Measurements from ENCODE around the gene NR6A1. TPM values are rescaled to one million over a fixed set of nuclear protein-coding genes. Genes with fewer than 3 reads are reported as not detected.

NR6A1 gene
- total RNA-seq, 1 experiment from 2014 or later = 99.3 TPM

- H3K79me1 ChIP-seq (ENCODE audit: insufficient read depth, low read depth, low read length, poor library complexity, severe bottlenecking) = no peaks in the 10 kb centered on the region
- no peak overlapping the region for H2AK5ac ChIP-seq (ENCODE audit: insufficient read length, low read length)
- H2BK5ac ChIP-seq (ENCODE audit: insufficient read length, low read length) = no peak overlapping the region
- Mint-ChIP-seq H3K27me3 (ENCODE audit: low read depth) (no peaks in the 10 kb centered on the region), H3K27ac (peak overlapping the region; percentile 1 to 98 (median 85); a peak in 5 of 7 replicates), H3K4me3 (peak overlapping the region; percentile 45 to 68), H3K36me3 (ENCODE audit: insufficient read depth in 1 of 3, low read depth in 3 of 3) (no peaks in the 10 kb centered on the region), H3K4me1 (peaks cover 91 to 96% of the 10 kb centered on the region in 2 experiments), H3K9me3 (no peaks in the 10 kb centered on the region)
- H3K23me2 ChIP-seq (ENCODE audit: insufficient read length, low read depth, low read length, poor library complexity, severe bottlenecking) = peaks cover 3% of the 10 kb centered on the region
- H2BK120ac ChIP-seq (ENCODE audit: low read depth, low read length, poor library complexity, severe bottlenecking) = no peak overlapping the region
- no peak overlapping the region for H3K14ac ChIP-seq (ENCODE audit: insufficient read depth, low read length)
- TF ChIP-seq CTCF (conservative IDR thresholded peaks at IDR 0.05) = no peak
- no peak overlapping the region for H2BK12ac ChIP-seq (ENCODE audit: insufficient read length, low read depth, low read length)
- no peak overlapping the region for H2BK15ac ChIP-seq (ENCODE audit: low read depth, low read length)
- H3K4me1 ChIP-seq (ENCODE audit: insufficient read depth, low read length) = peaks cover 9% of the 10 kb centered on the region
- no peaks in the 10 kb centered on the region for H3K9me3 ChIP-seq (ENCODE audit: control insufficient read depth, low read depth, low read length)
- no peaks in the 10 kb centered on the region for H4K20me1 ChIP-seq (ENCODE audit: control insufficient read depth, insufficient read depth, insufficient read length)
- H3K56ac ChIP-seq (ENCODE audit: insufficient read length, low read depth, low read length) = no peak overlapping the region
- no peak overlapping the region for H2BK20ac ChIP-seq (ENCODE audit: low read depth, low read length, poor library complexity, severe bottlenecking)
- no peak overlapping the region for H3K18ac ChIP-seq (ENCODE audit: insufficient read length, low read depth, low read length)
- H3K9ac ChIP-seq (ENCODE audit: extremely low read depth, insufficient read length, low read length) = no peak overlapping the region
- no peak for DNase-seq
- H3T11ph ChIP-seq (ENCODE audit: low read length) = no peak overlapping the region
- H4K91ac ChIP-seq (ENCODE audit: insufficient read length, low read depth, low read length) = no peak overlapping the region
- H3K27ac ChIP-seq (ENCODE audit: insufficient read length, low read depth, low read length) = peak overlapping the region; percentile 56
- no peak overlapping the region for H4K8ac ChIP-seq (replicated peaks; ENCODE audit: insufficient read length, low read depth, low read length)
- H3K4ac ChIP-seq (ENCODE audit: low read depth, low read length) = no peak overlapping the region
- no peak overlapping the region for H2AFZ ChIP-seq (ENCODE audit: low read length)
- peaks cover 9% of the 10 kb centered on the region; the same call in 1 of the 2 replicates for H3K79me2 ChIP-seq (ENCODE audit: insufficient read depth, low read length)
- peak overlapping the region; percentile 47 for H3K4me2 ChIP-seq (ENCODE audit: insufficient read depth, insufficient read length, low read length)
- no CpG with 5 or more reads among the region's 2 CpGs for WGBS (ENCODE audit: extremely low coverage, insufficient read length, low lambda C conversion rate)
- H3K23ac ChIP-seq (ENCODE audit: insufficient read length, low read depth, low read length) = no peak overlapping the region
- H4K5ac ChIP-seq (ENCODE audit: insufficient read length, low read depth, low read length) = no peak overlapping the region
- H3K27me3 ChIP-seq (ENCODE audit: insufficient read depth, low read length) = no peaks in the 10 kb centered on the region
Observed at GRCh38 chr9:124761196-124761595, 9.9 kb downstream of the NR6A1 start.

All from H9 (cell line).